ENCODE measurements around the gene SOX2.

GRCh38 chr3:181757694-181758306 lies 46.1 kb downstream of the SOX2 start:
- no peak for TF ChIP-seq CTCF (IDR thresholded peaks at IDR 0.05)
- no peak for TF ChIP-seq EZH2 (IDR thresholded peaks at IDR 0.05; ENCODE audit: borderline replicate concordance, insufficient read depth, low read depth, low read length, poor library complexity, severe bottlenecking)

Measured in B cell (primary cell).